Natural killer cell (primary cell): ENCODE data around the gene CLCN6. TPM values are rescaled to one million over a fixed set of nuclear protein-coding genes. Genes with fewer than 3 reads are reported as not detected.

Source experiments
- ATAC-seq, 3 donors: fragments of 150-1000 bp in 2 of 3; fragments of 200-7000 bp in 1 of 3; cut with Tn5 transposase; 1 replicate in 1 of 3; 2 replicates in 2 of 3; pipeline ENCODE4 v1.10.0; 2021; ENCODE audit warnings: mild to moderate bottlenecking in 2 of 3, moderate library complexity in 2 of 3
- DNase-seq, 2 donors: peaks; one replicate each; pipeline versions ENCODE4 v3.0.0 to v3.0.0-alpha.2; 2013 to 2021; ENCODE audit warnings: mixed read lengths in 1 of 2
- H3K27ac ChIP-seq: one replicate; pipeline ENCODE4 v1.5.1; 2013; ENCODE audit warnings: mild to moderate bottlenecking, low read length
- H3K27me3 ChIP-seq: one replicate; pipeline ENCODE4 v1.6.1; 2013; ENCODE audit warnings: low read length; ENCODE audit not compliant: control insufficient read depth, insufficient read depth
- H3K36me3 ChIP-seq: one replicate; pipeline ENCODE4 v1.6.1; 2013; ENCODE audit warnings: low read length; ENCODE audit not compliant: control insufficient read depth, insufficient read depth
- H3K4me1 ChIP-seq: one replicate; pipeline ENCODE4 v1.6.1; 2013; ENCODE audit warnings: low read length; ENCODE audit not compliant: control insufficient read depth, insufficient read depth
- H3K4me3 ChIP-seq: one replicate; pipeline ENCODE4 v1.5.1; 2013; ENCODE audit warnings: low read length
- H3K9me3 ChIP-seq: one replicate; pipeline ENCODE4 v1.6.1; 2013; ENCODE audit warnings: low read length; ENCODE audit not compliant: control insufficient read depth, insufficient read depth
- H3K27ac Mint-ChIP-seq, 2 donors: one replicate each; pipeline ENCODE4 v1.8.0; 2022; ENCODE audit warnings: mild to moderate bottlenecking in 2 of 2, mixed read lengths in 2 of 2, moderate library complexity in 1 of 2
- H3K27me3 Mint-ChIP-seq, 2 donors: one replicate each; pipeline ENCODE4 v1.8.0; 2022; ENCODE audit warnings: low read depth in 2 of 2, mixed read lengths in 2 of 2
- H3K36me3 Mint-ChIP-seq: one replicate; pipeline ENCODE4 v1.8.0; 2022; ENCODE audit warnings: mixed read lengths
- H3K4me1 Mint-ChIP-seq, 2 donors: one replicate each; pipeline ENCODE4 v1.8.0; 2022; ENCODE audit warnings: mixed read lengths in 2 of 2
- H3K4me3 Mint-ChIP-seq: one replicate; pipeline ENCODE4 v1.8.0; 2022; ENCODE audit warnings: mild to moderate bottlenecking, moderate library complexity, mixed read lengths
- H3K9me3 Mint-ChIP-seq, 2 donors: one replicate each; pipeline ENCODE4 v1.8.0; 2022; ENCODE audit warnings: mixed read lengths in 2 of 2
- WGBS: methylation state at CpG from one replicate; pipeline ENCODE4 v1.1.7; 2013; ENCODE audit warnings: missing lambda C conversion rate; ENCODE audit not compliant: insufficient coverage; 5-methylcytosine and 5-hydroxymethylcytosine counted together
- intact Hi-C: fragments of 100-400 bp; cut with micrococcal nuclease; formaldehyde crosslinking; loops from one replicate; pipeline ENCODE4 v1.14.2; 2022
- total RNA-seq, 4 donors: library from RNA; stranded (reverse); fragments of 120-200 nt in 1 of 4; gene quantifications; one replicate each; pipeline versions ENCODE4 v1.2.3 to v1.2.4, GENCODE V29; 2013 to 2022
- TF ChIP-seq, protein P1 (sequence below): fragments of 200-600 bp; IDR thresholded peaks from one replicate; pipeline ENCODE4 v1.8.0; 2022; ENCODE audit warnings: antibody characterized with exemption

The CLCN6 gene
- total RNA-seq, 3 donors from 2014 or later (not counting 1 experiment from before 2014, with no cell fraction given): 21.4 to 28.6 (median 25.6) TPM

DNA sequence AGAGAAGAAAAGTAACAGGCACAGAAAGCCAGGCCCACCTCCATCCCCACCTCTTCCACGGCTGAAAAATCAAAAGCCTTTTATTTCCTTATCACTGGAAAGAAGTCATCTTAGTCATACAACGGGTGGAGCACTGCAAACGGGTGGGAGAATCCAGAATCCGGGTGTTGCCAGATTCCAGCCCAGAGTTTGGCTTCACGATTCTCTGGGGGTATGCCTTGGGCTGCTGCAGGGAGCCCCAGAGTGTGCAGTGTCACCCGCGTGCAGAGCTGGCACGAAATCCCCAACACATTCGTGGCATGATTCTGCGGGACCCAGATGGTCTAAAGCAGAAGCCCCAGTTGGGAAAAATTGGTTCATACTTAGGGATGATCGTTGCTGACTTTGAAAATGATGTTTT is 44.2 kb downstream of the CLCN6 start:
- Histone ChIP-seq H3K4me1 (no peaks in the 10 kb centered on the region), H3K4me3 (no peak overlapping the region), H3K27me3 (peaks cover 2% of the 10 kb centered on the region), H3K27ac (no peak overlapping the region), H3K36me3 (no peaks in the 10 kb centered on the region), H3K9me3 (no peaks in the 10 kb centered on the region)
- ATAC-seq (no peak), DNase-seq (no peak)
- no peak overlapping the region for H3K27ac Mint-ChIP-seq
- WGBS: 91% methylated on average over 11 of the region's 11 CpGs
- TF ChIP-seq, protein P1, sequence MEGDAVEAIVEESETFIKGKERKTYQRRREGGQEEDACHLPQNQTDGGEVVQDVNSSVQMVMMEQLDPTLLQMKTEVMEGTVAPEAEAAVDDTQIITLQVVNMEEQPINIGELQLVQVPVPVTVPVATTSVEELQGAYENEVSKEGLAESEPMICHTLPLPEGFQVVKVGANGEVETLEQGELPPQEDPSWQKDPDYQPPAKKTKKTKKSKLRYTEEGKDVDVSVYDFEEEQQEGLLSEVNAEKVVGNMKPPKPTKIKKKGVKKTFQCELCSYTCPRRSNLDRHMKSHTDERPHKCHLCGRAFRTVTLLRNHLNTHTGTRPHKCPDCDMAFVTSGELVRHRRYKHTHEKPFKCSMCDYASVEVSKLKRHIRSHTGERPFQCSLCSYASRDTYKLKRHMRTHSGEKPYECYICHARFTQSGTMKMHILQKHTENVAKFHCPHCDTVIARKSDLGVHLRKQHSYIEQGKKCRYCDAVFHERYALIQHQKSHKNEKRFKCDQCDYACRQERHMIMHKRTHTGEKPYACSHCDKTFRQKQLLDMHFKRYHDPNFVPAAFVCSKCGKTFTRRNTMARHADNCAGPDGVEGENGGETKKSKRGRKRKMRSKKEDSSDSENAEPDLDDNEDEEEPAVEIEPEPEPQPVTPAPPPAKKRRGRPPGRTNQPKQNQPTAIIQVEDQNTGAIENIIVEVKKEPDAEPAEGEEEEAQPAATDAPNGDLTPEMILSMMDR: no peak
- intact Hi-C loops: no loop called here
- no peaks in the 10 kb centered on the region for H3K36me3 Mint-ChIP-seq
- peaks cover 3 to 5% of the 10 kb centered on the region in 2 donors for H3K27me3 Mint-ChIP-seq
- no peak overlapping the region for H3K4me3 Mint-ChIP-seq
- no peaks in the 10 kb centered on the region for H3K4me1 Mint-ChIP-seq
- no peaks in the 10 kb centered on the region for H3K9me3 Mint-ChIP-seq

DNA sequence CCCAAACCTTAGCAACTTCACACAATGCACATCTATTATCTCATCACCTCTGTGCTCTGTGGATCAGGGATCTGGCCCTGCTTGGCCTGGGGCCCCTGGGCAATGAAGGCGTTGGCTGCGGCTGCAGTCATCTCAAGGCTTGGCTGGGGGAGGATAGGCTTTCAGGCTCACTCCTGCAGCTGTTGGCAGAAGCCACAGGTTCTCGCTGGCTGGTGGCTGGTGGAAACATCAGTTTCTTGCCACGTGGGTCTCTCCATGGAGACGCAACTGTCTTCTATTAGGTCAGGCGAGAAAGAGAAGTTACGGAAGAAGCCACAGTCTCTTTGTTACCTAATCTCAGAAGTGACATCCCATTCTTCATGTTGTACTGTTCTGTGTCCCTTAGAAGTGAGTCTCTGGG is 45.2 kb downstream of the CLCN6 start:
- H3K4me3 Mint-ChIP-seq: no peak overlapping the region
- H3K36me3 ChIP-seq: no peaks in the 10 kb centered on the region
- no peak overlapping the region for H3K4me3 ChIP-seq
- no peak overlapping the region for H3K27ac ChIP-seq
- intact Hi-C loops: no loop called here
- 75% methylated on average over 7 of the region's 7 CpGs for WGBS
- DNase-seq (no peak), ATAC-seq (no peak)
- H3K4me1 Mint-ChIP-seq: no peaks in the 10 kb centered on the region
- H3K9me3 Mint-ChIP-seq: no peaks in the 10 kb centered on the region
- TF ChIP-seq, protein P1: no peak
- H3K27me3 Mint-ChIP-seq: peaks cover 3 to 5% of the 10 kb centered on the region in 2 donors
- no peaks in the 10 kb centered on the region for H3K4me1 ChIP-seq
- H3K27me3 ChIP-seq: peaks cover 2% of the 10 kb centered on the region
- H3K27ac Mint-ChIP-seq: no peak overlapping the region
- no peaks in the 10 kb centered on the region for H3K9me3 ChIP-seq
- H3K36me3 Mint-ChIP-seq: no peaks in the 10 kb centered on the region

DNA sequence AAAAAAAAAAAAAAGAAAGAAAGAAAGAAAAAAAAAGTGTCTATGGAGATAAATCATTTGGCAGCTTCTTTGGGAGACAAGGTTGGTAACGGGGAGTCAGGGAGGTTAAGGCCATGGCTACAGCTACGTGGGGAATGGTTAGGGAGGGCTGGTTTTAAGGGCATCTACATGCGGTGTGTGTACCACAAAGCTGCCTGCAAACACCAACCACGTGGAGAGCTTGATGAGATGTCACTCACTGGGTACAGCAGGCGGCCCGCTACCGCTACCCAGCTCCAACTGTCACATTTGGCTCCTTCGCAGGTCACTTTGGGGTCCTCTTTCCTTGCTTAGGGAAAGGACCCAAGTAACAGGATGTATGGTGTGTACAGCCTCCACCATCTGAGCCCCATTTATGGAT is 48.5 kb downstream of the CLCN6 start:
- H3K4me1 ChIP-seq: no peaks in the 10 kb centered on the region
- H3K4me3 Mint-ChIP-seq: no peak overlapping the region
- H3K27ac ChIP-seq: no peak overlapping the region
- WGBS: 44% methylated on average over 8 of the region's 8 CpGs
- no peak overlapping the region for H3K27ac Mint-ChIP-seq
- peaks cover 18% of the 10 kb centered on the region for H3K27me3 ChIP-seq
- intact Hi-C loops: no loop called here
- no peaks in the 10 kb centered on the region for H3K36me3 Mint-ChIP-seq
- TF ChIP-seq, protein P1: no peak
- no peaks in the 10 kb centered on the region for H3K4me1 Mint-ChIP-seq
- H3K27me3 Mint-ChIP-seq: peaks cover 7 to 17% of the 10 kb centered on the region in 2 donors
- H3K9me3 ChIP-seq: no peaks in the 10 kb centered on the region
- H3K9me3 Mint-ChIP-seq: no peaks in the 10 kb centered on the region
- H3K36me3 ChIP-seq: no peaks in the 10 kb centered on the region
- no peak overlapping the region for H3K4me3 ChIP-seq
- ATAC-seq: no peak
- no peak for DNase-seq

DNA sequence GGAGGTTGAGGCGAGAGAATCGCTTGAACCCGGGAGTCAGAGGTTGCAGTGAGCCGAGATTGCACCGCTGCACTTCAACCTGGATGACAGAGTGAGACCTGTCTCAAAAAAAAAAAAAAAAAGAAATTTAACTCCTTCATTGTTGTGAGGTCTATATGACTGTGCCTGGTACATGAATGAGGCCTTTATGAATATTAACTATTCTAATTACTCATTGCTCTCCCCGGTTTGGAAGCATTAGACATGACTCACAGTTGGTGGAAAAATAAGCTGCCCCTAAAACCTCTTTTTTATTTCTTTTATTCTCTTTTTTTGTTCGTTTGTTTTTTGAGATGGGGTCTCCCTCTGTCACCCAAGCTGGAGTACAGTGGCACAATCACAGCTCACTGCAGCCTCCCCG is 49.4 kb downstream of the CLCN6 start:
- Mint-ChIP-seq H3K9me3 (no peaks in the 10 kb centered on the region), H3K27me3 (peaks cover 15 to 26% of the 10 kb centered on the region in 2 donors), H3K4me3 (no peak overlapping the region), H3K36me3 (no peaks in the 10 kb centered on the region), H3K4me1 (no peaks in the 10 kb centered on the region), H3K27ac (no peak overlapping the region)
- Histone ChIP-seq H3K36me3 (no peaks in the 10 kb centered on the region), H3K27me3 (peaks cover 26% of the 10 kb centered on the region), H3K27ac (no peak overlapping the region), H3K9me3 (no peaks in the 10 kb centered on the region), H3K4me1 (no peaks in the 10 kb centered on the region), H3K4me3 (no peak overlapping the region)
- TF ChIP-seq, protein P1: no peak
- DNase-seq: no peak
- intact Hi-C loops: no loop called here
- ATAC-seq: no peak
- WGBS: 92% methylated on average over 5 of the region's 8 CpGs
